Measurements from ENCODE around the gene CDC37L1. TPM values are rescaled to one million over a fixed set of nuclear protein-coding genes. Genes with fewer than 3 reads are reported as not detected.

The CDC37L1 gene
- total RNA-seq, 1 donor from 2014 or later = 35.3 TPM

GRCh38 chr9:4704129-4704528, 24.8 kb downstream of the CDC37L1 start:
- DNase-seq (no peak), ATAC-seq (no peak)
- intact Hi-C loops (cut with micrococcal nuclease) = no loop called here

GRCh38 chr9:4706021-4706420, 26.7 kb downstream of the CDC37L1 start:
- ATAC-seq = no peak
- DNase-seq = no peak
- intact Hi-C loops (cut with micrococcal nuclease) = no loop called here

- DNase-seq (no peak), ATAC-seq (no peak)
- intact Hi-C loops (cut with micrococcal nuclease) = no loop called here
Observed at GRCh38 chr9:4706971-4707622, 27.7 kb downstream of the CDC37L1 start.

GRCh38 chr9:4709380-4709779, 30.0 kb downstream of the CDC37L1 start:
- no peak for ATAC-seq
- intact Hi-C loops (cut with micrococcal nuclease) = no loop called here
- DNase-seq = no peak

- ATAC-seq = peak; percentile 37
- intact Hi-C loops (cut with micrococcal nuclease) = no loop called here
- DNase-seq = no peak
Observed at GRCh38 chr9:4713849-4714248, 34.5 kb downstream of the CDC37L1 start.

GRCh38 chr9:4714266-4715016, 35.1 kb downstream of the CDC37L1 start:
- ATAC-seq = no peak
- intact Hi-C loops (cut with micrococcal nuclease) = no loop called here
- DNase-seq = no peak

GRCh38 chr9:4716163-4716562, 36.8 kb downstream of the CDC37L1 start:
- ATAC-seq (no peak), DNase-seq (no peak)
- intact Hi-C loops (cut with micrococcal nuclease) = no loop called here

- intact Hi-C loops (cut with micrococcal nuclease) = no loop called here
- ATAC-seq (peak; percentile 88), DNase-seq (no peak)
Observed at GRCh38 chr9:4717815-4718214, 38.4 kb downstream of the CDC37L1 start.

- no peak for DNase-seq
- intact Hi-C loops (cut with micrococcal nuclease) = no loop called here
- ATAC-seq = no peak
Observed at GRCh38 chr9:4718911-4719310, 39.5 kb downstream of the CDC37L1 start.

- ATAC-seq (no peak), DNase-seq (no peak)
- intact Hi-C loops (cut with micrococcal nuclease) = no loop called here
Observed at GRCh38 chr9:4721736-4722135, 42.4 kb downstream of the CDC37L1 start.

- DNase-seq (no peak), ATAC-seq (no peak)
- intact Hi-C loops (cut with micrococcal nuclease) = no loop called here
Observed at GRCh38 chr9:4725706-4726442, 46.5 kb downstream of the CDC37L1 start.

- intact Hi-C loops (cut with micrococcal nuclease) = no loop called here
- ATAC-seq (no peak), DNase-seq (no peak)
Observed at GRCh38 chr9:4727593-4727992, 48.2 kb downstream of the CDC37L1 start.

GRCh38 chr9:4732890-4733289, 53.5 kb downstream of the CDC37L1 start:
- DNase-seq = no peak
- no peak for ATAC-seq
- intact Hi-C loops (cut with micrococcal nuclease) = no loop called here

GRCh38 chr9:4734150-4734549, 54.8 kb downstream of the CDC37L1 start:
- DNase-seq (no peak), ATAC-seq (no peak)
- intact Hi-C loops (cut with micrococcal nuclease) = no loop called here

GRCh38 chr9:4738866-4739586, 59.7 kb downstream of the CDC37L1 start:
- no peak for ATAC-seq
- no peak for DNase-seq
- intact Hi-C loops (cut with micrococcal nuclease) = no loop called here

- DNase-seq (peak; percentile 36), ATAC-seq (no peak)
- intact Hi-C loops (cut with micrococcal nuclease) = no loop called here
Observed at GRCh38 chr9:4739587-4740387, 60.4 kb downstream of the CDC37L1 start.

- DNase-seq (no peak), ATAC-seq (no peak)
- intact Hi-C loops (cut with micrococcal nuclease) = no loop called here
Observed at GRCh38 chr9:4740388-4740637, 60.9 kb downstream of the CDC37L1 start.

GRCh38 chr9:4740638-4741364, 61.4 kb downstream of the CDC37L1 start, which contains the start of gene AK3:
Gene AK3 (minus strand): TSS chr9:4741202. CDS start chr9:4741087, 115 bp downstream.
- intact Hi-C loops (cut with micrococcal nuclease) = no loop called here
- DNase-seq (peak; percentile 94), ATAC-seq (peak; percentile 95)
